Skeletal muscle satellite cell (primary cell): ENCODE measurements around the gene POLR3K.
A peak's percentile ranks its signal among the peaks of the same experiment; 100 is the strongest.

Experiments used
- H3K27me3 ChIP-seq: 2 replicates; pipeline ENCODE4 v1.7.0; 2013; ENCODE audit warnings: low read length; ENCODE audit not compliant: control insufficient read depth, insufficient read depth
- H3K36me3 ChIP-seq: 2 replicates; pipeline ENCODE4 v1.7.0; 2013; ENCODE audit warnings: mild to moderate bottlenecking, control low read depth, low read length; ENCODE audit not compliant: insufficient read depth
- H3K4me1 ChIP-seq: 2 replicates; pipeline ENCODE4 v1.7.0; 2013; ENCODE audit warnings: low read length; ENCODE audit not compliant: control insufficient read depth, insufficient read depth
- H3K4me2 ChIP-seq: 2 replicates; pipeline ENCODE4 v1.7.0; 2013; ENCODE audit warnings: mild to moderate bottlenecking, low read length
- H3K4me3 ChIP-seq: 2 replicates; pipeline ENCODE4 v1.7.0; 2013; ENCODE audit warnings: low read length
- H3K9ac ChIP-seq: 2 replicates; pipeline ENCODE4 v1.7.0; 2013; ENCODE audit warnings: mild to moderate bottlenecking, low read depth, low read length, moderate library complexity
- H3K9me3 ChIP-seq: replicated peaks from 2 replicates; pipeline ENCODE4 v1.7.0; 2013; ENCODE audit warnings: mild to moderate bottlenecking, control low read depth, low read length

The POLR3K gene

GRCh38 chr16:60929-61878 lies 7.8 kb upstream of the POLR3K start:
- Histone ChIP-seq H3K4me3 (no peak overlapping the region), H3K9me3 (no peaks in the 10 kb centered on the region), H3K9ac (no peak overlapping the region), H3K27me3 (no peaks in the 10 kb centered on the region), H3K36me3 (peaks cover 84% of the 10 kb centered on the region), H3K4me2 (no peak overlapping the region), H3K4me1 (peaks cover 5% of the 10 kb centered on the region)

DNA sequence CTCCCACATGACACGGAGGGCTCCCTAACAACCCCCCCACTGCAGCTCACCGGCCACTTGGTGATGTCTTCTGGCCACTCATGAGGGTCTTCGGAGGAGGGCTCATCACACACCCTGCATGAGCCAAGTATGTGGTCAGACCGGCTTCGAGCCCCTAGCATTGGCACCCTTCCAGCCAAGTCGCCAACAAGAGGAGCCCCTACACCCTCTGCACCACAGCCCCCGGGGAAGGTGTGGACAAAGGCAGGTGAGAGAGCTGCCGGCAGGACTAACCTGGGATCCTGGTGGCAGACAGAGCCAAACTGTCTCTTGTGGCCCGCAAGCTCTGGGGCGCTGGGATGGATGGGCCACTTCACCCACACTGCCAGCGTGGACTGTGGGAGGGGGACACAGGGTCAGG lies 6.8 kb upstream of the POLR3K start:
- Histone ChIP-seq H3K27me3 (no peaks in the 10 kb centered on the region), H3K4me2 (no peak overlapping the region), H3K4me1 (no peaks in the 10 kb centered on the region), H3K4me3 (no peak overlapping the region), H3K9ac (no peak overlapping the region), H3K36me3 (peaks cover 94% of the 10 kb centered on the region), H3K9me3 (no peaks in the 10 kb centered on the region)

GRCh38 chr16:59440-60059 lies 6.1 kb upstream of the POLR3K start:
- no peak overlapping the region for H3K4me2 ChIP-seq
- no peaks in the 10 kb centered on the region for H3K27me3 ChIP-seq
- H3K4me1 ChIP-seq = no peaks in the 10 kb centered on the region
- H3K9ac ChIP-seq = no peak overlapping the region
- H3K9me3 ChIP-seq = no peaks in the 10 kb centered on the region
- H3K36me3 ChIP-seq = peaks cover 91% of the 10 kb centered on the region
- no peak overlapping the region for H3K4me3 ChIP-seq

DNA sequence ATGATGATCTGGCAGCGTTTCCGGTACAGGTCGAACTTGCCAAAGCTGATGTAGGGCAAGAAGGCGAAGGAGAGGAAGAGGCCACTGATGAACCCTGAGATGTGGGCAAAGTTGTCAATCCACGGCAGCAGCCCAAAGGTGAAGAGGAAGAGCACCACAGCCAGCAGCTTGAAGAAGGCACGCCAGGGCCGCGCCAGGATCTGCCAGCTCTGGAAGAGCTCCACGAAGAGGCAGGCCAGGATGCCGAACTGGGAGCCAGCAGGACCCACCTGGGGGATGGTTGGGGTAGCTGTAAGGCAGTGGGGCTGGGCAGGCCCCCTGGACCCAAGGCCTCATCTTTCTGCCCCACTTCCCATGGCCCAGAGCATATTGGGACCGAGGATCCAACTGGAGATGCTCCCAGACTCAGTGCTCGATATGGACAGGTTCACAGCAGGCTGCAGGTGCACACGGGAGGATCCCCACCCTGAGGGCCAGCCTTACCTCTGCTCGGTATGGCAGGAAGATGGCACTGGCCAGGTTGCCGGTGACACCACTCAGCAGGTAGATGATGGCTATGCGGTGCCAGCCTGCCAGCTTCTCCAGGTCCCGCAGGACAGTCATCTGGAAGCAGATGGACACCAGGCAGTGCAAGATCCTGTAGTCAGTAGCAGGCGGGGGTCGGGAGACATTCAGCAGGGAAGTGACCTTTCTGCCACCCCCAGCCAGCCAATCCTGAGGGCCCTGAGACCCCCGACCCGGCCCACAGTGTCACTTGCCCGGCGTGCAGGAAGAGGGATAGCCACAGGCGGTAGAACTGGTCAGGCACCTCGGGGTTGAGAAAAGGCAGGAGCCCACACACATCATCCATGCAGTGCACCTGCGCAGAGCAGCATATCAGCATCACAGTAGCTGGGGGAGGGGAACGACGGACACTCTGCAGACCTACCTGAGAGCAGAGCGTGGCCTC lies 5.4 kb upstream of the POLR3K start:
- Histone ChIP-seq H3K4me2 (no peak overlapping the region), H3K4me1 (peaks cover 4% of the 10 kb centered on the region), H3K9me3 (no peaks in the 10 kb centered on the region), H3K9ac (no peak overlapping the region), H3K27me3 (no peaks in the 10 kb centered on the region), H3K36me3 (peaks cover 83% of the 10 kb centered on the region), H3K4me3 (no peak overlapping the region)

GRCh38 chr16:57711-58110 lies 4.3 kb upstream of the POLR3K start:
- H3K36me3 ChIP-seq = peaks cover 73% of the 10 kb centered on the region

GRCh38 chr16:56231-56927 lies 3.0 kb upstream of the POLR3K start:
- Histone ChIP-seq H3K4me1 (peaks cover 7% of the 10 kb centered on the region), H3K27me3 (no peaks in the 10 kb centered on the region), H3K9me3 (no peaks in the 10 kb centered on the region), H3K4me2 (no peak overlapping the region), H3K4me3 (no peak overlapping the region), H3K36me3 (peaks cover 62% of the 10 kb centered on the region), H3K9ac (no peak overlapping the region)

More at GRCh38 chr16:57711-58110, 4.3 kb upstream of the POLR3K start:
- H3K27me3 ChIP-seq = no peaks in the 10 kb centered on the region
- no peaks in the 10 kb centered on the region for H3K9me3 ChIP-seq
- peaks cover 6% of the 10 kb centered on the region for H3K4me1 ChIP-seq
- H3K4me2 ChIP-seq = no peak overlapping the region
- no peak overlapping the region for H3K4me3 ChIP-seq
- no peak overlapping the region for H3K9ac ChIP-seq

GRCh38 chr16:55571-56136 lies 2.2 kb upstream of the POLR3K start:
- no peak overlapping the region for H3K4me3 ChIP-seq
- peaks cover 61% of the 10 kb centered on the region for H3K36me3 ChIP-seq
- no peak overlapping the region for H3K4me2 ChIP-seq
- H3K27me3 ChIP-seq = no peaks in the 10 kb centered on the region
- peaks cover 7% of the 10 kb centered on the region for H3K4me1 ChIP-seq
- H3K9me3 ChIP-seq = no peaks in the 10 kb centered on the region
- H3K9ac ChIP-seq = no peak overlapping the region

GRCh38 chr16:54237-54581 lies 801 bp upstream of the POLR3K start:
- H3K4me3 ChIP-seq = peak overlapping the region; percentile 95
- peaks cover 47% of the 10 kb centered on the region for H3K36me3 ChIP-seq
- no peaks in the 10 kb centered on the region for H3K9me3 ChIP-seq
- peaks cover 7% of the 10 kb centered on the region for H3K4me1 ChIP-seq
- peak overlapping the region; percentile 96 for H3K4me2 ChIP-seq
- H3K9ac ChIP-seq = peak overlapping the region; percentile 85
- no peaks in the 10 kb centered on the region for H3K27me3 ChIP-seq

- H3K9ac ChIP-seq = no peak overlapping the region
- no peak overlapping the region for H3K4me3 ChIP-seq
- peaks cover 7% of the 10 kb centered on the region for H3K4me1 ChIP-seq
- H3K27me3 ChIP-seq = no peaks in the 10 kb centered on the region
- no peaks in the 10 kb centered on the region for H3K9me3 ChIP-seq
- H3K4me2 ChIP-seq = no peak overlapping the region
- H3K36me3 ChIP-seq = peaks cover 29% of the 10 kb centered on the region
Observed at GRCh38 chr16:50769-51591, 2.4 kb downstream of the POLR3K start.

DNA sequence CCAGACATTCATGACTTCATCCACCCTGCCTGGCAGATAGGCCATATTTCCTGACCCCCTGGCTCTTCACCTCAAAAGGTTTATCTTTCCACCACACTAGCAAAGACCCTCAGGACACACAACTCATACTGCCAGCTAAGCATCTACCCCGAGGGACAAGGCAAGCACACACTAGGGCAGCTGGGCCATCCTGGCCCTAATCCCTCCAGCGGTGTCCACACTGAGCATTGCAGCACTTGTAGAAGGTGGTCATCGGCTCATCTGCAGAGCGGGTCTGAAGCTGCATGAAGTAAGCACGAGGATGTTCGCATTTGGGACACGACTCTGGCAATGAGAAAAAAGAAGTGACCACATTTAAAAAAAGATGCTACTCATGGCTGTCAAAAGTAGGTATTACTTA lies 6.2 kb downstream of the POLR3K start:
- H3K9me3 ChIP-seq = no peaks in the 10 kb centered on the region
- no peak overlapping the region for H3K4me3 ChIP-seq
- no peaks in the 10 kb centered on the region for H3K27me3 ChIP-seq
- H3K9ac ChIP-seq = no peak overlapping the region
- H3K4me2 ChIP-seq = no peak overlapping the region
- peaks cover 35% of the 10 kb centered on the region for H3K36me3 ChIP-seq
- H3K4me1 ChIP-seq = no peaks in the 10 kb centered on the region
